B cell (primary cell): ENCODE measurements around the gene KRT20.

Experiments used
- CTCF ChIP-seq: fragments of 200-600 bp; IDR thresholded peaks from one replicate; pipeline ENCODE4 v1.8.0; 2022; ENCODE audit warnings: antibody characterized with exemption, mild to moderate bottlenecking
- EZH2 ChIP-seq: IDR thresholded peaks from 2 replicates; pipeline ENCODE4 v1.6.1; 2012; ENCODE audit warnings: borderline replicate concordance, low read depth, mild to moderate bottlenecking, moderate library complexity, low read length; ENCODE audit not compliant: insufficient read depth, poor library complexity, severe bottlenecking

DNA sequence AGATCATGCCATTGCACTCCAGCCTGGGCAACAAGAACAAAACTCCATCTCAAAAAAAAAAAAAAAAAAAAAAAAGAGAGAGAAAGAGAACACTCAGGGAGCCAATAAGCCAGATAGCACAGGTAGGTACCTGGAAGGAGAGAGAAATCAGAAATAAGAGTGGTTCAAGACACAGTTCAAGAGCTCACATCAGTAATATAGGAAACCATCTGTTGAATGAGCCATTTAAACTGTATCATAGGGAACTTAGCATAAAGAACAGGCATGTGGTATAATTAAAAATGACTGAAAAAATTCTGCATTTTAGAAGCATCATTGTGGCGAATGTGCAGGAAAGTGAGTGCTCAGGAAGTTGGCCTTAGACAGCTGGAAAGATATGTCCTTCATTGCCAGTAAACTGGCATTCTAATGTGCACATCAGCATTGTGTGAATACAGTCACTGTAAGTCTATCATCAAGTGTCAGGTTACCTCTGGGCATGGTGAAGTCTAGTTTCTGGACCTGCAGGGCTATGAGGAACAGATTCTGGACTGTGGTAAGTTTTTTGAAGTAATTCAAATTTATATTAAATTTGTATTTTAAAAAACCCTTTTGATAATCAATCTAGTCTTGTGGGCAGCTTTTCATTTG is 38.4 kb downstream of the KRT20 start:
- TF ChIP-seq CTCF (no peak), EZH2 (no peak)
